Uterus (tissue), 4 donors: Measurements from ENCODE around the gene SETD1A. TPM values are rescaled to one million over a fixed set of nuclear protein-coding genes. Genes with fewer than 3 reads are reported as not detected.
A peak's percentile ranks its signal among the peaks of the same experiment; 100 is the strongest.

Source experiments
- DNase-seq, 2 donors: peaks; one replicate each; pipeline ENCODE4 v3.0.0-alpha.2; 2019 to 2020
- H3K27ac ChIP-seq, 2 donors: fragments of 200-600 bp; sonication (generic); 1 replicate in 1 of 2; 2 replicates in 1 of 2; pipeline ENCODE4 v1.5.1; 2016 to 2018
- H3K27me3 ChIP-seq, 2 donors: fragments of 200-600 bp; sonication (generic); one replicate each; pipeline ENCODE4 v1.5.1; 2018 to 2019; ENCODE audit warnings: control low read depth in 1 of 2
- H3K36me3 ChIP-seq, 2 donors: fragments of 200-600 bp; sonication (generic); one replicate each; pipeline ENCODE4 v1.5.1; 2019; ENCODE audit warnings: control low read depth in 1 of 2
- H3K4me1 ChIP-seq, 2 donors: fragments of 200-600 bp; sonication (generic); one replicate each; pipeline ENCODE4 v1.5.1; 2018 to 2019; ENCODE audit warnings: control low read depth in 1 of 2
- H3K4me3 ChIP-seq, 2 donors: fragments of 200-600 bp; sonication (generic); 1 replicate in 1 of 2; 2 replicates in 1 of 2; pipeline ENCODE4 v1.5.1; 2018 to 2019; ENCODE audit warnings: mild to moderate bottlenecking in 1 of 2
- H3K9me3 ChIP-seq, 2 donors: fragments of 200-600 bp; sonication (generic); one replicate each; pipeline ENCODE4 v1.5.1; 2019; ENCODE audit warnings: control low read depth in 1 of 2
- POLR2A ChIP-seq, 2 donors: fragments of 450-650 bp; IDR thresholded peaks; one replicate each; pipeline ENCODE4 v1.6.1; 2016; ENCODE audit warnings: antibody characterized with exemption in 2 of 2, mild to moderate bottlenecking in 1 of 2, moderate library complexity in 1 of 2
- intact Hi-C: fragments of 100-400 bp; cut with DNase I; formaldehyde crosslinking; loops from one replicate; pipeline ENCODE4 v1.15.1; 2023; ENCODE audit warnings: low total_unique reads
- total RNA-seq, 4 donors: library from RNA; depleted of rRNA in 3 of 4; stranded (reverse); fragments of >200 nt in 3 of 4; gene quantifications; one replicate each; pipeline versions ENCODE4 v1.1.0 to v1.2.4, GENCODE V29; 2014 to 2023
- TF ChIP-seq, protein P1 (sequence below), 4 experiments: fragments of 200-600 bp in 2 of 4; fragments of 450-650 bp in 2 of 4; sonication (generic) in 2 of 4; IDR thresholded peaks; one replicate each; pipeline ENCODE4 v1.5.1; 2016 to 2019; ENCODE audit warnings: antibody characterized with exemption in 4 of 4, mild to moderate bottlenecking in 2 of 4, moderate library complexity in 1 of 4
- donor health status: DM: yes; HTN: yes; CAD: no.

The SETD1A gene
- total RNA-seq, 4 donors from 2014 or later, result 2.1 to 31.7 (median 3.5) TPM

DNA sequence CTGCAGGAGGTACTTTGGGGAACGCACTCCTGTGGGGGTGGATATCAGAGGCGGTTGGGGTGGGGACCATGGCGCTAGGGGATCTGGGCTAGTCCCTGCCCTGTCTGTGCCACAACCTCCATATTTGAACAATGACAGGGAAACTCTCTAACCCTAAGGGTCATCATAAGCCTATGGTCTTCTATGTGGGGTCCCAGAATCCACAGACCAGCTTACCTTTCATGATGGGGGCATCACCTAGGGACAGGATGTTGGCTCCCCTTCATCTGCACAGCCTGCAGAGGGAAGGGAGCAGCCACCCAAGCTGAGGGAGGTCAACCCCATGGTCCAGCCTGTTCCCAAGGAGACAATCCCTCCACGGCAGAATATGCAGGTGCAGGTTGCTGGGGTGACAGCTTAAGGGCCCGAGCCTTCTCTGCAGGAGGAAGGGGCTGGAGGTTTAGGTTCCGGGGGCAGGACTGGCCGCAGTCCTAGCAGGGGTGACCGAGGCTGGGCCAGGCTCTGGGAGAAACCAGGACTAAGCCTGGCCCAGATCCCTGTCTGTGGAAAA, 7.0 kb upstream of the SETD1A start:
- Histone ChIP-seq H3K4me3 (no peak overlapping the region), H3K9me3 (no peaks in the 10 kb centered on the region), H3K27ac (peak overlapping the region; percentile 86 to 87), H3K27me3 (no peaks in the 10 kb centered on the region), H3K4me1 (peaks cover 0 to 11% of the 10 kb centered on the region in 2 donors), H3K36me3 (no peaks in the 10 kb centered on the region)
- TF ChIP-seq, protein P1, sequence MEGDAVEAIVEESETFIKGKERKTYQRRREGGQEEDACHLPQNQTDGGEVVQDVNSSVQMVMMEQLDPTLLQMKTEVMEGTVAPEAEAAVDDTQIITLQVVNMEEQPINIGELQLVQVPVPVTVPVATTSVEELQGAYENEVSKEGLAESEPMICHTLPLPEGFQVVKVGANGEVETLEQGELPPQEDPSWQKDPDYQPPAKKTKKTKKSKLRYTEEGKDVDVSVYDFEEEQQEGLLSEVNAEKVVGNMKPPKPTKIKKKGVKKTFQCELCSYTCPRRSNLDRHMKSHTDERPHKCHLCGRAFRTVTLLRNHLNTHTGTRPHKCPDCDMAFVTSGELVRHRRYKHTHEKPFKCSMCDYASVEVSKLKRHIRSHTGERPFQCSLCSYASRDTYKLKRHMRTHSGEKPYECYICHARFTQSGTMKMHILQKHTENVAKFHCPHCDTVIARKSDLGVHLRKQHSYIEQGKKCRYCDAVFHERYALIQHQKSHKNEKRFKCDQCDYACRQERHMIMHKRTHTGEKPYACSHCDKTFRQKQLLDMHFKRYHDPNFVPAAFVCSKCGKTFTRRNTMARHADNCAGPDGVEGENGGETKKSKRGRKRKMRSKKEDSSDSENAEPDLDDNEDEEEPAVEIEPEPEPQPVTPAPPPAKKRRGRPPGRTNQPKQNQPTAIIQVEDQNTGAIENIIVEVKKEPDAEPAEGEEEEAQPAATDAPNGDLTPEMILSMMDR (IDR thresholded peaks at IDR 0.05), result no peak
- intact Hi-C loops, result no loop called here
- no peak for DNase-seq

DNA sequence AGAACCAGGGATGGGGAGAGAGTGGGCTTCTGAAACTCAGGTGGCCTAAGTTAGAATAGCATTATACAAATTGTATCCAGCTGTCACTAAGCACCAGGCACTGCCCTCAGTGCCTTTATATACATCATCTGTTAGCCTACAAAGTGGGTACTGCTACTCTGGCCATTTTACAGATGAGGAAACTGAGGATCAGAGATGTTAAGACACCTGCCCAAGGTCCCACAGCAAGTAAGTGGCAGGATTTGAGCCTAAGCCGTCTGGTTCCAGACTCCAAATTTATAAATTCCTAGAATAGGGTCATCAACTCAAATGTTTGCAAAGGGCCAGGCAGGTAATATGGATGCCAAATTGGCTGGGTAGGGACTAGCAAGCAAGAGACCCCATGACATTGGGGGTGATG, 6.4 kb upstream of the SETD1A start:
- H3K4me1 ChIP-seq, result peaks cover 0 to 11% of the 10 kb centered on the region in 2 donors
- H3K36me3 ChIP-seq, result no peaks in the 10 kb centered on the region
- no peaks in the 10 kb centered on the region for H3K9me3 ChIP-seq
- DNase-seq, result no peak
- H3K4me3 ChIP-seq, result no peak overlapping the region
- no peak for TF ChIP-seq POLR2A (IDR thresholded peaks at IDR 0.05)
- TF ChIP-seq, protein P1 (IDR thresholded peaks at IDR 0.05), result no peak
- intact Hi-C loops, result no loop called here
- H3K27ac ChIP-seq, result peak overlapping the region; percentile 86 to 87
- H3K27me3 ChIP-seq, result no peaks in the 10 kb centered on the region

DNA sequence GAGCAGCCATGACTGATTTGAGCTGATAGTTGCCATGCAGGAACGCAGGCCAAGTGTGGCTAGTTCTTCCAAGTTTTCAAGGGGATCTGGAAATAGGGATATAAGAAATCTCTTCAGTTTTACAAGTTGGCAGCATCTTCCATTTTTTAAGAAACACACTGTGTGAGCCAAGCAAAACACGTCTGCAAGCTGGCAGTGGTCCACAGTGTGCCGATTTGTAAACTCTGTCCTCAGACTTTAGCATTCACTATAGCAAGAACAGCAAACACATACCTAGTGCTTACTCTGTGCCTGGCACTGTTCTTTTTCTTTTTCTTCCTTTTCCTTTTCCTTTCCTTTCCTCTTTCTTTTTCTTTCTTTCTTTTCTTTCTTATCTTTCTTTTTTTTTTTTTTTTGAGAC, 5.8 kb upstream of the SETD1A start:
- Histone ChIP-seq H3K4me1 (peaks cover 0 to 13% of the 10 kb centered on the region in 2 donors), H3K9me3 (no peaks in the 10 kb centered on the region), H3K27ac (peak overlapping the region; percentile 86 to 87), H3K27me3 (no peaks in the 10 kb centered on the region), H3K36me3 (no peaks in the 10 kb centered on the region), H3K4me3 (no peak overlapping the region)
- TF ChIP-seq, protein P1 (IDR thresholded peaks at IDR 0.05), result no peak
- TF ChIP-seq POLR2A (IDR thresholded peaks at IDR 0.05), result no peak
- peak; percentile 78 to 79 for DNase-seq
- intact Hi-C loops, result no loop called here

DNA sequence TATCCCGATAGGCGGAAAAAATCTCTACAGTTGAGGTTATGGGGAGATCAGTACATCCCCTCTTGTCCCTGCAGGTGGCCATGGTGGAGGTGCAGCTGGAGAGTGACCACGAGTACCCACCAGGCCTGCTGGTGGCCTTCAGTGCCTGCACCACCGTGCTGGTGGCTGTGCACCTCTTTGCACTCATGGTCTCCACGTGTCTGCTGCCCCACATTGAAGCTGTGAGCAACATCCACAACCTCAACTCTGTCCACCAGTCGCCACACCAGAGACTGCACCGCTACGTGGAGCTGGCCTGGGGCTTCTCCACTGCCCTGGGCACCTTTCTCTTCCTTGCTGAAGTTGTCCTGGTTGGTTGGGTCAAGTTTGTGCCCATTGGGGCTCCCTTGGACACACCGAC, 4.4 kb upstream of the SETD1A start:
- Histone ChIP-seq H3K4me1 (peaks cover 0 to 15% of the 10 kb centered on the region in 2 donors), H3K27ac (no peak overlapping the region), H3K36me3 (no peaks in the 10 kb centered on the region), H3K9me3 (no peaks in the 10 kb centered on the region), H3K27me3 (no peaks in the 10 kb centered on the region), H3K4me3 (no peak overlapping the region)
- no peak for TF ChIP-seq POLR2A (IDR thresholded peaks at IDR 0.05)
- TF ChIP-seq, protein P1 (IDR thresholded peaks at IDR 0.05), result no peak
- no peak for DNase-seq
- intact Hi-C loops, result no loop called here

DNA sequence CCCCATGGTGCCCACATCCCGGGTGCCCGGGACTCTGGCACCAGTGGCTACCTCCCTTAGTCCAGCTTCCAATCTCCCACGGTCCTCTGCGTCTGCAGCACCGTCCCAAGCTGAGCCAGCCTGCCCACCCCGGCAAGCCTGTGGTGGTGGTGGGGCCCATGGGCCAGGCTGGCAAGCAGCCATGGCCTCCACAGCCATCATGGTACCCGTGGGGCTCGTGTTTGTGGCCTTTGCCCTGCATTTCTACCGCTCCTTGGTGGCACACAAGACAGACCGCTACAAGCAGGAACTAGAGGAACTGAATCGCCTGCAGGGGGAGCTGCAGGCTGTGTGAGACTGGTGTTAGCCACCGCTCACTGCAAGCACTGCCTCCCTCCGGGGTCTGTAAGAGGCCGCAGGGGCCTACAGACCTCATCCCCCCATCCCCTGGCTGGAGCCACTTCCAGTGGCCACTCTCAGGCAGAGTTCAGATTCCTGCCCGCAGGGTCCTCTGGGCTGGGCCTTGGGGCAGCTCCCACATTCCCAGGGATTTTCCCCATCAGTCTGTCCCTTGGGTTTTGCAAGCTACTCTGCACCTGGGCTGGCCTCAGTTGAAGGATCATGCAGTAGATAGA, 3.9 kb upstream of the SETD1A start:
- TF ChIP-seq POLR2A (IDR thresholded peaks at IDR 0.05), result no peak
- TF ChIP-seq, protein P1 (IDR thresholded peaks at IDR 0.05), result peak; percentile 37 to 55 (median 44)
- peak; percentile 52 to 54 for DNase-seq
- no peaks in the 10 kb centered on the region for H3K27me3 ChIP-seq
- H3K27ac ChIP-seq, result peak overlapping the region in 1 of 2 donors; percentile 15
- no peak overlapping the region for H3K4me3 ChIP-seq
- peaks cover 0 to 17% of the 10 kb centered on the region in 2 donors for H3K4me1 ChIP-seq
- H3K36me3 ChIP-seq, result no peaks in the 10 kb centered on the region
- intact Hi-C loops, result no loop called here
- H3K9me3 ChIP-seq, result no peaks in the 10 kb centered on the region
